GM19023 (cell line): ENCODE data around the gene HYAL1.

Source experiments
- ATAC-seq: cut with Tn5 transposase; IDR thresholded peaks from one replicate; pipeline ENCODE4 v1.9.1; 2021; ENCODE audit warnings: mild to moderate bottlenecking, moderate library complexity; ENCODE audit not compliant: unreplicated experiment

Gene HYAL1

GRCh38 chr3:50303013-50303815 is at the start of gene HYAL1:
TSS of gene HYAL1 (minus strand) at chr3:50303574. CDS start at chr3:50302956, 618 bp downstream.
- no peak for ATAC-seq

- ATAC-seq, result no peak
Measured at GRCh38 chr3:50352781-50353180, 49.4 kb upstream of the HYAL1 start.

GRCh38 chr3:50351323-50351697 is 47.9 kb upstream of the HYAL1 start:
- no peak for ATAC-seq

GRCh38 chr3:50350527-50351322 is 47.4 kb upstream of the HYAL1 start, which contains the start of the genes CYB561D2 and NPRL2:
TSS of gene CYB561D2 (plus strand) at chr3:50350862. CDS start at chr3:50351434, 572 bp downstream.
TSS of gene NPRL2 (minus strand) at chr3:50350775. CDS start at chr3:50350652, 123 bp downstream.
- ATAC-seq, result peak; percentile 83

GRCh38 chr3:50350213-50350526 is 46.8 kb upstream of the HYAL1 start:
- no peak for ATAC-seq

- ATAC-seq, result no peak
Measured at GRCh38 chr3:50347187-50347813, 43.9 kb upstream of the HYAL1 start.

- no peak for ATAC-seq
Measured at GRCh38 chr3:50345586-50346234, 42.3 kb upstream of the HYAL1 start, which contains the start of gene ZMYND10. TSS of gene ZMYND10 (minus strand) at chr3:50345732. CDS start at chr3:50345579, 153 bp downstream.

- no peak for ATAC-seq
Measured at GRCh38 chr3:50345008-50345407, 41.6 kb upstream of the HYAL1 start.

GRCh38 chr3:50342813-50343633 is 39.6 kb upstream of the HYAL1 start:
- no peak for ATAC-seq

GRCh38 chr3:50341996-50342650 is 38.7 kb upstream of the HYAL1 start:
- no peak for ATAC-seq

GRCh38 chr3:50341537-50341936 is 38.2 kb upstream of the HYAL1 start:
- ATAC-seq, result no peak

- no peak for ATAC-seq
Measured at GRCh38 chr3:50340448-50341329, 37.3 kb upstream of the HYAL1 start, which contains the start of gene RASSF1. TSS of gene RASSF1 (minus strand) at chr3:50340836. CDS start at chr3:50340805, 31 bp downstream.

- no peak for ATAC-seq
Measured at GRCh38 chr3:50340147-50340447, 36.7 kb upstream of the HYAL1 start.

- no peak for ATAC-seq
Measured at GRCh38 chr3:50339485-50340146, 36.2 kb upstream of the HYAL1 start.

GRCh38 chr3:50338965-50339364 is 35.6 kb upstream of the HYAL1 start:
- ATAC-seq, result no peak

GRCh38 chr3:50337175-50337861 is 33.9 kb upstream of the HYAL1 start:
- ATAC-seq, result peak; percentile 74

GRCh38 chr3:50336452-50337174 is 33.2 kb upstream of the HYAL1 start:
- peak; percentile 31 for ATAC-seq
